Measurements from ENCODE around the gene SEC16A. TPM values are rescaled to one million over a fixed set of nuclear protein-coding genes. Genes with fewer than 3 reads are reported as not detected.
A peak's percentile ranks its signal among the peaks of the same experiment; 100 is the strongest.

SEC16A gene
- total RNA-seq, 1 donor from 2014 or later, result 52.2 TPM

DNA sequence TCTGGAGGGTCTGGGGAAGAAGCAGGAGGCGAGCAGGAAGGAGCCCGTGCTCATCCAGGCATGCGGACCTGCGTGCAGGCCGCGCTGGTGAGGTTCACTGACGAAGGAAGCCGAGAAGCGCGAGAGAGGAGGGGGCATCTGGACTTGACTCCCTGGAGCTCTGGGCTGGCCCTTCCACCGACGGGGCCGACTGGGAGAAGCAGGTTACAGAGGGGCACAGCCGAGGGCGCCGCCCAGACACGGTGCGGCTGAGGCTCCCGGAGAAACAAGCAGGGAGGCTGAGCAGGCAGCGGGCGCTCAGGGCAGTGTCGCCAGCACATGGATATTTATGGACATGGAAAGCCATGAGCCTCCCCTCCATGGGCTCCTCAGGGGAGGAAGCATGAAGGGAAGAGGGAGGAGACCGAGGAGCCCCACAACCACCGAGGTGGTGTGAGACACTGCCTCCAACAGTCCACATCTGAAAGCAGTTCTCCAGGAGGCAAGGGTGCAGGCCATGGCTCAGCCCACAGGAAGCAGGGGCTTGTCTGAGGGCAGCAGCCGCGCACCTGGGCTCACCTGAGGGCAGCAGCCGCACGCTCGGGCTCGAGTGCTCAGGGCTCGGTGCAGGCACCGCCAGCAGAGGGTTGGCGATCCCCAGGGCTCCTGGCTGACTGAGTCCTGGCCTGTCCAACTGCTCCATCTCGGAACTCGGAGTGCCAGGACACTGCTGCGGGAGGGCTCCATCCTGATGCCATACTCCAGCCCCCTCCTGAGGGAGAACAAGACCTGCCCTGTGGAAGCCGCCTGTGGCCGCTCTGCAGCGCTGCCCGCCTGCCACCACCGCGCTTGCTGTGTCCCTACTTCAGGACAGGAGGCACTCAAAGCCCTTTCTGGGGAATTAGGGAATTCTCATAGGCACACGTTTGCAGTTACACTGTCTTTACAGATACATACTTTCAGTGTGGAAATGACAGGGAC lies 27.5 kb downstream of the SEC16A start:
- intact Hi-C loops (cut with DNase I), result no loop called here
- DNase-seq (ENCODE audit: low spot score) (no peak), ATAC-seq (no peak)

DNA sequence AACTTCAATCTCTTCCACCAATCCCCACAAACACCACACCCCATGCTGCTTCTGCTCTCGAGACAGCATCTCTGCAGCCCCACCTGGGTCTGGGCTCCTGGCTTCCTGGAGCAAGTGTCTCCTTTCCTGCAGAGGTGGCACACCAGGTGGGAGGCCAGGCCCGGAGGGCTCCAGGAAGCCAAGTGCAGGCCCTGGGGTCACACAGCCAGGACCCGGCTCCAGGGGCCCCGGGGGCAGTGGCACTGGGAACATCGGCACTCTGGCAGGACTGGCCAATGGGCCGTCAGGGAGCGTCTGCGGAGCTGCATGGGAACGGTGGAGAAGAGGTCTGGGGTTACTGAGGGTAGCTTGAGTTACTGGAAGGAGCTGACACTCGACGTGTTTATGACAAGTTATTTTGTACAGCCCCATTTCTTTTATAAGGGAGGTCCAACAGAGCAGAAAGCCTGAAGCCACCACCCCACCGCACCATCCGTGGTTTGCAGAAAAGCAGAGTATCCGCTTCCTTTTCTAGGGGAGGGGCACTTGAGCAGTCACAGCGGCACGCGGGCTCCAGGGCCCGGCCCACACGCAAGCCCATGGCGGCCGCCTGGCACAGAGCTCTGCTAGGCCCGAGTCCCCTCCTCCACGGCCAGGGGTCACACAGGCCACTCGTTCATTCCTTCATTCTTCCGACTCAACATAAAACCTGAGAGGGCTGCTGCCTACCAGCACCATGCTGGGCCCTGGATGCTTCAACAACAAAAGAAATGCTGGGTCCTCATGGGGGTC lies 28.6 kb downstream of the SEC16A start:
- intact Hi-C loops (cut with DNase I), result no loop called here
- DNase-seq (ENCODE audit: low spot score) (no peak), ATAC-seq (no peak)

- ATAC-seq, result no peak
- intact Hi-C loops (cut with DNase I), result no loop called here
- DNase-seq (ENCODE audit: low spot score), result no peak
Measured at GRCh38 chr9:136453326-136453725, 29.5 kb downstream of the SEC16A start.

- ATAC-seq, result no peak
- DNase-seq (ENCODE audit: low spot score), result no peak
- intact Hi-C loops (cut with DNase I), result no loop called here
Measured at GRCh38 chr9:136451221-136451877, 31.5 kb downstream of the SEC16A start.

GRCh38 chr9:136448655-136449054 lies 34.2 kb downstream of the SEC16A start:
- intact Hi-C loops (cut with DNase I), result no loop called here
- ATAC-seq, result no peak
- no peak for DNase-seq (ENCODE audit: low spot score)

- ATAC-seq (no peak), DNase-seq (ENCODE audit: low spot score) (no peak)
- intact Hi-C loops (cut with DNase I), result no loop called here
Measured at GRCh38 chr9:136447173-136447778, 35.6 kb downstream of the SEC16A start.

GRCh38 chr9:136445799-136446198 lies 37.0 kb downstream of the SEC16A start:
- intact Hi-C loops (cut with DNase I), result no loop called here
- ATAC-seq (no peak), DNase-seq (ENCODE audit: low spot score) (no peak)

DNA sequence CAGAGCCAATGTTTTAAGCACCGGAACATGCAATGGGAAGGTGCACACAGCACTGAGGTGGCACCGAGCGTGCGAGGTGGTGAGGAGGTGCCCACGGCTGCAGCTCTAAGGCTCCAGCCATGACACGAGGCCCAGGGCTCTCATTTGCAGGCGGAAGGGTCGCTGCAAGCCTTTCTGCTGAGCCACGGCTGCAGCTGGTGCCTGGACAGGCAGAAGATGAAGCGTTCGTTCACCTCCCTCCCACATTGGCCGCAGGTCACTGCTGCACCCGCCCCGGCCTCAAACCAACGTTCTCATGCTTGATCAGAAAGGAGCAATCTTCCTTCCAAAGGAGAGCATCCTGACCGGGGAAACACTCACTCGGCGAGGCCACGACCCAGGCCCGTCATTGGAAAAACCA lies 38.7 kb downstream of the SEC16A start:
- intact Hi-C loops (cut with DNase I), result no loop called here
- no peak for DNase-seq (ENCODE audit: low spot score)
- no peak for ATAC-seq

DNA sequence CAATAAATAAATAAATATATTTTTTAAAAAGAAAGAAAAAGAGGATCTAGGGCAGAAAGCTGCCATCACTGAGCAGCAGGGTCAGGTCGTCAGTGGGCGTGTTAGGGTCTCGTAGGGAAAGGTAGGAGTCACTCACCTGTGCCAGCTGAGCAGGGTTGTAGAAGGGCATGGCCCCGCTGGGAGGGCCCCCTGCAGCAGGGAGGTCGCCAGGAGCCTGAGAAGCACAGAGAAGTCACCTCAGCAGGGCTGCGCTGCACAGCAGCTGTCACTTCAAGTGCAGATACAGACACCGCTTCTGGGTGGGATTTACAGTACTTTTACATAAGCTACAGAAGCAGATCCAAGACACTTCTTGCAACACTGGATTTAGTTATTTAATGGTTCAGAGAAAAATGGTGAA lies 39.2 kb downstream of the SEC16A start:
- DNase-seq (ENCODE audit: low spot score) (no peak), ATAC-seq (no peak)
- intact Hi-C loops (cut with DNase I), result no loop called here

DNA sequence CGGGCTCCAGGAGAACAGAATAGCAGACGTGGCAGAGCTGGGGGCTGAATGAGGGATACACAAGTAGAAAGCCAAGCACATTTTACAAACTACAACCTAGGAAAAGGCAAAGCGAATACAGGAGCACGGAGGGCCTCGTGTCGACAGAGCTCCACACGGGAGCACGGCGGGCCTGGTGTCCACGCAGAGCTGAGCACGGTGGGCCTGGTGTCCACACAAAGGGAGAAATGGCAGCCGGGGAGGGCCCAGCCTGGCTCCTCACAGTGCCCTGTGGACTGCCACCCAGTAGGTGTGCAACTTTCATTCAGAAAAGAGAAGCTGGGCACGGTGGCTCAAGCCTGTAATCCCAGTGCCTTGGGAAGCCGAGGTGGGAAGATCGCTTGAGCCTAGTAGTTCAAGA lies 39.8 kb downstream of the SEC16A start:
- intact Hi-C loops (cut with DNase I), result no loop called here
- DNase-seq (ENCODE audit: low spot score), result no peak
- no peak for ATAC-seq

- no peak for DNase-seq (ENCODE audit: low spot score)
- no peak for ATAC-seq
- intact Hi-C loops (cut with DNase I), result no loop called here
Measured at GRCh38 chr9:136442265-136442664, 40.6 kb downstream of the SEC16A start.

GRCh38 chr9:136441681-136442245 lies 41.1 kb downstream of the SEC16A start:
- DNase-seq (ENCODE audit: low spot score) (no peak), ATAC-seq (no peak)
- intact Hi-C loops (cut with DNase I), result no loop called here

GRCh38 chr9:136441191-136441680 lies 41.6 kb downstream of the SEC16A start:
- ATAC-seq, result no peak

GRCh38 chr9:136439481-136440408 lies 43.1 kb downstream of the SEC16A start, which contains the start of gene INPP5E:
INPP5E (minus strand) TSS chr9:136439845; CDS start chr9:136439419, 426 bp downstream.
- ATAC-seq (peak; percentile 81), DNase-seq (ENCODE audit: low spot score) (peak; percentile 84)
- intact Hi-C loops (cut with DNase I), result no loop called here

More at GRCh38 chr9:136441191-136441680, 41.6 kb downstream of the SEC16A start:
- peak; percentile 56 for DNase-seq (ENCODE audit: low spot score)
- intact Hi-C loops (cut with DNase I), result no loop called here

GRCh38 chr9:136438548-136439480 lies 44.0 kb downstream of the SEC16A start:
- intact Hi-C loops (cut with DNase I), result no loop called here
- DNase-seq (ENCODE audit: low spot score) (peak; percentile 65), ATAC-seq (no peak)

- ATAC-seq, result no peak
- no peak for DNase-seq (ENCODE audit: low spot score)
- intact Hi-C loops (cut with DNase I), result no loop called here
Measured at GRCh38 chr9:136437839-136438547, 44.8 kb downstream of the SEC16A start.
